Thyroid gland (tissue), 4 donors: ENCODE results near the gene AFAP1.

Experiments
- CTCF ChIP-seq, 6 experiments: fragments of 200-600 bp in 3 of 6; fragments of 450-650 bp in 3 of 6; sonication (generic) in 3 of 6; IDR thresholded peaks; one replicate each; pipeline ENCODE4 v1.5.1; 2016 to 2019; ENCODE audit warnings: antibody characterized with exemption in 6 of 6, mild to moderate bottlenecking in 2 of 6, inconsistent platforms in 1 of 6, moderate library complexity in 1 of 6
- POLR2A ChIP-seq, 2 donors: fragments of 450-650 bp; IDR thresholded peaks; one replicate each; pipeline ENCODE4 v1.6.1; 2017; ENCODE audit warnings: antibody characterized with exemption in 2 of 2, mild to moderate bottlenecking in 2 of 2, moderate library complexity in 1 of 2

GRCh38 chr4:7955393-7955792 lies 15.7 kb upstream of the AFAP1 start:
- TF ChIP-seq CTCF (IDR thresholded peaks at IDR 0.05) (no peak), POLR2A (IDR thresholded peaks at IDR 0.05) (no peak)
